ENCODE data around the gene AGT.

DNA sequence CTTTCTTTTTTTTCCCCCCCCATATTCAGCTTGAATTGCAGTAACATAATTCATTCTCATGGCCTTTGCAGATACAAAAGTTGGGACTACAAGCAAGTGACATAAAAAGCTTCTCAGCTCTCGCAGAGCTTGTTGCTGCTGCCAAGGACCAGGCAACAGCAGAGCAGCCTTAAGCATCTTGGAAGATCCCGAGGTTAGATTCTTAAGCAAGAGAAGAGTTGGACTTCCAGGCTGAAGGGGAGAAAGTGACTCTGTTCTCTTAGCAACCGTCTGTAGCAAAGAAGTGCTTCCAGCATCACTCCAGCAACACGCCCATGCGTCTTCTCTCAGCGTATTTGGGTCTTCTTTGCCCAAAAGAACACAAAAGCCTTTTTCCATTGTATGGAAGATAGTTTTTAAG is 20.7 kb downstream of the AGT start:
- TF ChIP-seq POLR2A (IDR thresholded peaks at IDR 0.05; ENCODE audit: low read depth, low read length), result no peak
- no peak for TF ChIP-seq POLR2AphosphoS5 (IDR thresholded peaks at IDR 0.05; ENCODE audit: low read depth, low read length)

Data from GM12892 (cell line).